Fibroblast of the conjunctiva (primary cell): Measurements from ENCODE around the gene RELL2.

ENCODE experiments used
- DNase-seq: peaks from one replicate; pipeline ENCODE4 v3.0.0-alpha.2; 2010; ENCODE audit warnings: low read depth

RELL2 gene

GRCh38 chr5:141677415-141677814, 40.6 kb downstream of the RELL2 start:
- no peak for DNase-seq

- no peak for DNase-seq
Observed at GRCh38 chr5:141680178-141680577, 43.4 kb downstream of the RELL2 start.

- DNase-seq: no peak
Observed at GRCh38 chr5:141680751-141681201, 44.0 kb downstream of the RELL2 start.

GRCh38 chr5:141681295-141681694, 44.5 kb downstream of the RELL2 start:
- DNase-seq: no peak

- peak; percentile 44 for DNase-seq
Observed at GRCh38 chr5:141681695-141682641, 45.2 kb downstream of the RELL2 start, which contains the start of gene ARAP3. TSS of gene ARAP3 (minus strand) at chr5:141682230. CDS start at chr5:141680486, 1,744 bp downstream.

GRCh38 chr5:141683596-141684141, 46.9 kb downstream of the RELL2 start:
- DNase-seq: no peak

- no peak for DNase-seq
Observed at GRCh38 chr5:141685591-141685990, 48.8 kb downstream of the RELL2 start.

GRCh38 chr5:141686648-141687416, 50.0 kb downstream of the RELL2 start:
- DNase-seq: no peak
